HUES48 (cell line): ENCODE results near the gene CNTN2.

Experiments
- H3K27ac ChIP-seq: one replicate; pipeline ENCODE4 v1.7.0; 2013; ENCODE audit warnings: low read depth, low read length, inconsistent platforms
- H3K27me3 ChIP-seq: 2 replicates; pipeline ENCODE4 v1.6.1; 2013; ENCODE audit warnings: mild to moderate bottlenecking, low read length; ENCODE audit not compliant: control insufficient read depth, insufficient read depth
- H3K36me3 ChIP-seq: 2 replicates; pipeline ENCODE4 v1.6.1; 2013; ENCODE audit warnings: low read length; ENCODE audit not compliant: control insufficient read depth, insufficient read depth
- H3K4me1 ChIP-seq: 2 replicates; pipeline ENCODE4 v1.6.1; 2013; ENCODE audit warnings: mild to moderate bottlenecking, low read length; ENCODE audit not compliant: control insufficient read depth, insufficient read depth
- H3K4me3 ChIP-seq: 2 replicates; pipeline ENCODE4 v1.5.1; 2013; ENCODE audit warnings: mild to moderate bottlenecking, low read depth, low read length
- H3K9ac ChIP-seq: 2 replicates; pipeline ENCODE4 v1.6.1; 2013; ENCODE audit warnings: mild to moderate bottlenecking, low read depth, low read length, moderate library complexity
- H3K9me3 ChIP-seq: 2 replicates; pipeline ENCODE4 v1.6.1; 2013; ENCODE audit warnings: low read length; ENCODE audit not compliant: control insufficient read depth, insufficient read depth

The CNTN2 gene

DNA sequence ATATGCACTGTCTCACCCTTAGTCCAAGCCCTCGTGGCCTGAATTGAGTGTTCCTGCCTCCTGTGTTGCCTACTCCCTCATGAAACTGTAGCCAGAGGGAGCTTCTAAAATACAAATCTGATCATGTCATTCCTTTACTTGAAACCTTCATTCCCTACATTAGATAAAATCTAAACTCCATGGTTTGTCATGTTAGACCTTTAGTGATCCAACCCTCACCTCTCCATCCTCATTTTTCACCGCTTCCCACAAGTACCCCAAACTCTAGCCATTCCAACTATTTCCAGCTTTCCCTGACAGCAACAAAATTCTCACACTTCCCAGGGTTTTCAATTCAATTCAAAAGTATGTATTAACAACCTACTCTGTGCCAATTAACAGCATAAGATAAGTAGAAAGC is 18.3 kb upstream of the CNTN2 start:
- no peaks in the 10 kb centered on the region for H3K27me3 ChIP-seq

DNA sequence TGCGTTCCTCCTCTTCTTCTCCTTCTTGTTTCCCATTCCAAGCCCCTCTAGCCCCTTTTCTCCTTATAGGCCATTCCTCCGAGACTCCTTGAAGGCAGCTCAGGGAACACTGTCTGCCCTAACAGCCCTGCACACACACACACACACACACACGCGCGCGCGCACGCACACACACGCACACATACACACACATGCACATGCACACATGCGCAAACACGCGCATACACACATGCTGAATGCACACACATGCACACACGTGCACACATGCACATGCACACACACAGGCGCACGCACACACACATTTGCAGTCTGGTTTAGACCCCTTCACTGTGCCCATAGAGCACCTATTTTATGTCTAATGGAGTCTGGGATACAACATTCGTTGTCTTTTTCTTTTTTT is 17.8 kb upstream of the CNTN2 start:
- no peaks in the 10 kb centered on the region for H3K36me3 ChIP-seq
- H3K4me3 ChIP-seq = no peak overlapping the region
- no peak overlapping the region for H3K27ac ChIP-seq
- H3K9ac ChIP-seq = no peak overlapping the region
- H3K4me1 ChIP-seq = peaks cover 6% of the 10 kb centered on the region; the same call in 1 of the 2 replicates
- H3K27me3 ChIP-seq = no peaks in the 10 kb centered on the region
- H3K9me3 ChIP-seq = no peaks in the 10 kb centered on the region

More for the DNA sequence above, 18.3 kb upstream of the CNTN2 start:
- Histone ChIP-seq H3K9ac (no peak overlapping the region), H3K4me3 (no peak overlapping the region), H3K27ac (no peak overlapping the region), H3K9me3 (no peaks in the 10 kb centered on the region), H3K4me1 (peaks cover 6% of the 10 kb centered on the region; the same call in 1 of the 2 replicates), H3K36me3 (no peaks in the 10 kb centered on the region)

DNA sequence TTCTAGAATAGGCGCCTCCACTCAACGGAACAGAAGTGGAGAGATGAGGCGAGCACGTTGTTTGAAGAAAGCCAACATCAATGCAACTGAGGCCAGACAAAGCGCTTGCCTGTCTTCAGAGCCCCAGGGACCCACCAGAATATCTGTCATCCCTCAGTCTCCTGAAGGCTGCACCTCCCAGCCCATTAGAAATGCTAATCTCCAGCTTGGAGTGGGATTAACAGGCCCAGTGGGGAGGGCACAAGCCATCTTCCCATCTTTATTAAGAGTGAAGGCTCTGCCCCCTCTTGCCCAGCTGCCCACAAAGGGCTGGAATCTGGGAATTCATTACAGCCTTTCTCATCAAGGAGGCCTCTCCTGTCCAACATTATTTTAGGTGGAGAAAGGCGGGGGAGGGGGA is 16.8 kb upstream of the CNTN2 start:
- Histone ChIP-seq H3K9me3 (no peaks in the 10 kb centered on the region), H3K36me3 (no peaks in the 10 kb centered on the region), H3K27me3 (no peaks in the 10 kb centered on the region), H3K4me1 (peaks cover 6% of the 10 kb centered on the region; the same call in 1 of the 2 replicates), H3K4me3 (no peak overlapping the region), H3K9ac (no peak overlapping the region), H3K27ac (peak overlapping the region; percentile 55)

DNA sequence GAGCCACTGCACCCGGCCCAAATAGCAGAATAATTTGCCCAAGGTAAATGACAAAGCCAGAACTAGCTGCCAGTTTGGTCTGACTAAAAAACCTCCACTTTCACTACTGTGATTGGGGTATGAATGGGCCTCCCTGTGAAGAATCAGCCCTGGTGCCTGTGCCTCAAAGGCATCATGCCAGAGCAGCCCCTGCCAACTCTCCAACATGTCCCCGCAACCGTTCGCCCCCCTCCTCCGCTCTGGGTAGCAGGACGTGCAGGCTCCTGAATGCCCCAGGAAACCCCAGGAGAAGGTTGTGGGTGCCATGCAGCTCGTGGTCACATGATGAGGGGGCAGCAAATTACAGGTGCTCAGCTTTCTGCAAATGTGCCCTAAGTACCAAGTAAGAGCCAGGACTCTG is 14.6 kb upstream of the CNTN2 start:
- H3K27me3 ChIP-seq = no peaks in the 10 kb centered on the region
- H3K27ac ChIP-seq = no peak overlapping the region
- H3K36me3 ChIP-seq = no peaks in the 10 kb centered on the region
- H3K9me3 ChIP-seq = no peaks in the 10 kb centered on the region
- H3K4me1 ChIP-seq = peaks cover 6% of the 10 kb centered on the region; the same call in 1 of the 2 replicates
- no peak overlapping the region for H3K4me3 ChIP-seq
- H3K9ac ChIP-seq = no peak overlapping the region

DNA sequence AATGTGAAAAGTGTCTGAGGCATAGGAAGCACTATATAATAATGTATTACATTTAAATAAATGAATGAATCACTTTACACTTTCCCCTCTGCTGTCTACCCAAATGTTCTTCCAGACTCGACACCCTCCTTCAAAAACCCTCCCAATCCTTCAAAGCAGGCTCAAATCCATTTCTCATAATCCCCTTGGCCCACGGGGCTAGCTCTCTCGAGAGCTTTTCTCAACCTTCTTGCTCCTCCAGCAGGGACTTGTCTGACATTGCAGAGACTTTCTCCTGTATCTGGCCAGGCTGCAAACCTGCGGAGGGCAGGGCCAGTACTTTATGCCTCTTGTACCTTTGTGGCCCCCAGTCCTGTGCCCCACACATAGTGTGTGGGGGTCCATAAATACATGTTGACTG is 14.1 kb upstream of the CNTN2 start:
- Histone ChIP-seq H3K27ac (no peak overlapping the region), H3K4me1 (peaks cover 6% of the 10 kb centered on the region; the same call in 1 of the 2 replicates), H3K27me3 (no peaks in the 10 kb centered on the region), H3K9ac (no peak overlapping the region), H3K4me3 (no peak overlapping the region), H3K36me3 (no peaks in the 10 kb centered on the region), H3K9me3 (no peaks in the 10 kb centered on the region)

DNA sequence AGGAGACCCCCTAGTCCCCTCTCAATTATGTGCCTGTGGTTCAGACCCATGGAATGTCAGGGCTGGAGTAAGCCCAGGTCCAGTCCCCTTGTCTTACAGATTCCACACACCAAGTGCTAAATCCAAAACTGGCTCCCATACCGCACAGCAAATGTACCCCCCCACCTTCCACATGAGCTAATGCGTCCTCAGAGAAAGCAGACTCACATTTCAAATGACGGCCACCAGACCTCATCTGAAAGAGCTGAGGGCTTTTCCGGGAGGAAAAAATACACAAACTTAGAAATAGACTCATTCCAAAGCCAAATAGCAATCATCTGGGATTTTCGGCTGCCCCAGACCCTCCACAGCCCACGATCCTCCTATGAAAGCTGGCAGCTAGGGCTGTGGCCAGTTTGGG is 12.8 kb upstream of the CNTN2 start:
- H3K36me3 ChIP-seq = no peaks in the 10 kb centered on the region
- no peaks in the 10 kb centered on the region for H3K9me3 ChIP-seq
- no peak overlapping the region for H3K27ac ChIP-seq
- H3K27me3 ChIP-seq = no peaks in the 10 kb centered on the region
- H3K4me1 ChIP-seq = peaks cover 6% of the 10 kb centered on the region; the same call in 1 of the 2 replicates
- no peak overlapping the region for H3K9ac ChIP-seq
- H3K4me3 ChIP-seq = no peak overlapping the region

DNA sequence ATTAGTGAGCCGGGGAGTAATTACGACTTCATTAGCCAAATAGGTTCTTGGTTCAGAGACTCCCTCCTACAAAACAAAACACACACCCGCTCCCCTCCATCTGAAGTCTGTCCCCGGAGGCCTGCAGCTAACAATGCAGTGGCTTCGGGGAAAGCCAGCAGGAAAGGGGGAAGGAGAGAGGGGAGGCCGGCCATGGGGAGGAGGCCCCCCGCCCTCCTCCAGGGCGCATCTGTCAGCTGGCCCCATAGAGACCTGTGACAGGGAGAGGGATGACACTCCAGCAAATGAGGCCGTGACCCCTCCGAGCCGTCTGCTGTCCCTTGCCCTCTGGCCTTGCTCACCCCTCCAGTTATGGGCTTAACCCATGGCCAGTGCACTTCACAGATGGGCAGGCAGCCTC is 12.1 kb upstream of the CNTN2 start:
- H3K36me3 ChIP-seq = no peaks in the 10 kb centered on the region
- no peaks in the 10 kb centered on the region for H3K27me3 ChIP-seq
- no peaks in the 10 kb centered on the region for H3K9me3 ChIP-seq
- H3K4me3 ChIP-seq = no peak overlapping the region
- no peak overlapping the region for H3K9ac ChIP-seq
- peaks cover 3% of the 10 kb centered on the region; the same call in 1 of the 2 replicates for H3K4me1 ChIP-seq
- no peak overlapping the region for H3K27ac ChIP-seq

DNA sequence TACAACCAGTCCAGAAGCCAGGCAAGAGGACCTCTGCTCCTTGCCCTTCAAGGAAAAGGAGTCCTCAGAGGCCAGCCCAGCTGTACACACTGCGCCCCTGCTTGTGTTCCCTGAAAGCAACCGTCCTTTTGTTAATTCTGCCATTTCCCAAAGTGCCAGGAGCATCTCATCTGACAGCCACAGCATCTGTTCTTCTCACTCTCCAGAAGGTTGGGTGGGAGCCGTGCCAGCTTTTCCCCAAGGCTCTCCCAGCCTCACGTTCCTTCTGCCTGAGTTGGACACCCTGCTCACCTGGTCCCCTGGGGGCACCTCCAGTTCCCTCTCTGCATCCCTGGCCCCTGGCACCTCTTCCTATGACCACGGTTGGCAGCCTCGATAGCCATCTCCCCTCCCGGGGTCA is 10.5 kb upstream of the CNTN2 start:
- H3K9ac ChIP-seq = no peak overlapping the region
- no peak overlapping the region for H3K27ac ChIP-seq
- H3K27me3 ChIP-seq = no peaks in the 10 kb centered on the region
- no peaks in the 10 kb centered on the region for H3K4me1 ChIP-seq
- no peaks in the 10 kb centered on the region for H3K9me3 ChIP-seq
- no peak overlapping the region for H3K4me3 ChIP-seq
- no peaks in the 10 kb centered on the region for H3K36me3 ChIP-seq

DNA sequence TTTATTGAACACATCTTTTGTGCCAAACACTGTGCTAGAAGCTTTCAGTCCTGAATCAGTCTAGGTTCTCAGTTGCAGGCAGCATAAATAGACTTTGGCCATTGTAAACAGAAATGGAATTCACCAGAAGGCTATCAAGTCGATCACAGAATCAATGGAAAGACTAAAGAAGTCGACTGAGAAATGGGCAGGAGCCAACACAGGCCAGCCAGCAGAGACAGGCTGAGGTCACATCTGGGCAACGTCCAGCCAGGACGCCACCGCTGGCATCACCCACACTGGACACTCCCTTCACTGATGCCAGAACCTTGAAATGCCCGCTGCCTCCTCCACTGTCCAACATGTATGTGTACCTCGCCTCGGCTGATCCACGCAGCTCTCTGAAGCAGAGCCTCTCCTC is 5.5 kb upstream of the CNTN2 start:
- peaks cover 19% of the 10 kb centered on the region for H3K27me3 ChIP-seq
- H3K9ac ChIP-seq = no peak overlapping the region
- no peak overlapping the region for H3K27ac ChIP-seq
- no peaks in the 10 kb centered on the region for H3K9me3 ChIP-seq
- H3K36me3 ChIP-seq = no peaks in the 10 kb centered on the region
- no peaks in the 10 kb centered on the region for H3K4me1 ChIP-seq
- no peak overlapping the region for H3K4me3 ChIP-seq

DNA sequence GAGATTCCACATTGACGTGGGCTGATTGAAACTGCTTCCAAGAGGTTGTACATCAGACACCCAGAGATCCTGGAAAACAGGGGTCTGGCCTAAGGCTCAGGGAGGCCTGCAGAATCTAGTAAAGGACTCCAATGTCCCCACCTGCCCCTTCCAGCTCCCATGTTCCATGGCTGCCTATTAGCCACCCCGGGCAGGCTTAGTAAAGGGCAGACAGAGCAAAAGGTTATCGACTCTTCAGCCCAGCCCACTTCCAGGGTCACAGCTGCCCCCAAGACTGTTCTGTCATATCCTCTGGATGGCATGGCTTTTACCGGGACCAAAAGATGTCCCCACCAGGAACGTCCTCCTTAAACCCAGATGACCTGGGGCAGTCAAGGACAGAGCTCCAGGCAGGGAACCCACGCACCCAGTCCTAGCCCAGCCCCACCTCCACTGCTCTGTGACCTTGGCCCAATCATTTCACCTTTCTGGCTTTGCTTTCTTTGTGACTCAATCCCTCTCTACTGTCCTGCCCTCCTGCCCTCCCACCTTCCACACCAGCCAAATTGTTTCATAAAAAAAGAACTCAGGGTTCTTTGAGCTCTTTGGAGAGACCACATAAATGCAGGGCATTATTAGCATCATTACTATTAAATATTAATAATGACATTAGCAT is 4.8 kb upstream of the CNTN2 start:
- no peak overlapping the region for H3K9ac ChIP-seq
- no peak overlapping the region for H3K4me3 ChIP-seq
- peaks cover 2% of the 10 kb centered on the region; the same call in 1 of the 2 replicates for H3K4me1 ChIP-seq
- H3K9me3 ChIP-seq = no peaks in the 10 kb centered on the region
- H3K27ac ChIP-seq = no peak overlapping the region
- H3K27me3 ChIP-seq = peaks cover 25% of the 10 kb centered on the region
- H3K36me3 ChIP-seq = no peaks in the 10 kb centered on the region

DNA sequence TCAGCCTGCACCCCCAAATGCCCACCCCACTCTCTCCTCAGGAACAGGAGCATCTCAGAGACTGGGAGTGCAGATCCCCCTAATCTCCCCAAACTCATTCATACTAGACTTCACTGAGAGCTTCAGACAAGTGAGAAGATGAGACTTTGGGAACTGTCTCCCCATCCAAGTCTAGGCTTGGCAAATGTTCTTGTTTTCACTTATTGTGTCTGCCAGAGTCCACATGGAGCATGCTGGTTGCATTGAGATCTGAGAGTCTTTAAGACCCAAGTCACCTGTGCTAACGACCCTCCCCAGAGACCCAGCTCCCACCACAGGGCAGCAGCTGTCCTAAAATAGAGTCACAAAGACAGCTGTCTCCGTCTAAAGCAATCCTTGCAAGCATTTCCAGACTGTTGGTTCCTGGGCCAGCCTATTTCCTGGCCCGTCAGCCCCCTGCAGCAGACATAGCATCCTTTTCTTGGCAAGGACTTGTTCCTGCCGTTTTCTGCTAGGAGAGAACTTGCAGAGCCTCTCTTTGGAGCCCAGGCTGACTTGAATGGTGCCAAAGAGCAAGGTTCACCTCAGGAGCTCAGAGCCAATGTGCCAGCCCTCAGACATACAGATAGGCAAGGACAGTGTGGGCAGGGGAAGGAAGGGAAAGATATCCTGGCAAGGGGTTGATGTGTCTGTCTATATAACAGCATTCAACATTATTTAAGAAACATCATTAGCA is 1.9 kb upstream of the CNTN2 start:
- H3K27me3 ChIP-seq = peaks cover 49% of the 10 kb centered on the region
- peaks cover 29% of the 10 kb centered on the region for H3K4me1 ChIP-seq
- H3K9ac ChIP-seq = no peak overlapping the region
- H3K36me3 ChIP-seq = no peaks in the 10 kb centered on the region
- no peak overlapping the region for H3K27ac ChIP-seq
- H3K4me3 ChIP-seq = no peak overlapping the region
- H3K9me3 ChIP-seq = no peaks in the 10 kb centered on the region
